ENCODE measurements around the gene COMMD1. TPM values are rescaled to one million over a fixed set of nuclear protein-coding genes. Genes with fewer than 3 reads are reported as not detected.

COMMD1 gene
- total RNA-seq, 1 donor from 2014 or later, result 43.0 TPM

DNA sequence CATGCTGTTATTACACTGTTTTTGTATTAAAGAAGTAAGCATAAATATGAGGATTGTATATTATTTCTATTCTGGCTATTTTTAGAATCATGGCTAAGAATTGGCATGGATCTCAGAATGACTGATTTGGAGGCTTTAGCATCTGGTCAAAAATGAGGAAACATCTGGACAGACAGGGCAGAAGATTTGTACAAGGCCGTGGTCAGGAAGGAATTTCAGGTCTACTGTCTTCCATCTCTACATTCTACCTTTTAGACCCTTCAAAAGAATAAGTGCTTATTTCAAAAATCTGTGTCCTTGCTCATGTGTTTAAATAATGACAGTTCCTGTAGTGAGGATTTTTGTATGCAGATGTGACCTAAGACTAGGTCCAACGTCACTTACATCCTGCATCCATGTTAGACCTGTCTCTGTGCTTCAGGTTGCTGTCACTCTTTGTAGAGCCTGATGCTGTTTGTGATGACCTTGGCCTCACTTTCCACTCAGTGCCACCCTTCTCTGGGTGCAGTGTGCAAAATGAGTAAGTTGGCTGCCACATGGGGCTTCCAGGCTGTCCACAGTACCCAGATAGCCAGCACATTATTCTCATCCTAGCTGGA lies 235.8 kb downstream of the COMMD1 start:
- Histone ChIP-seq H3K36me3 (no peaks in the 10 kb centered on the region), H3K27ac (no peak overlapping the region), H3K4me1 (no peaks in the 10 kb centered on the region), H3K9me3 (no peaks in the 10 kb centered on the region), H3K4me3 (no peak overlapping the region), H3K27me3 (no peaks in the 10 kb centered on the region)
- intact Hi-C loops (cut with DNase I), result no loop called here
- TF ChIP-seq, protein P1, sequence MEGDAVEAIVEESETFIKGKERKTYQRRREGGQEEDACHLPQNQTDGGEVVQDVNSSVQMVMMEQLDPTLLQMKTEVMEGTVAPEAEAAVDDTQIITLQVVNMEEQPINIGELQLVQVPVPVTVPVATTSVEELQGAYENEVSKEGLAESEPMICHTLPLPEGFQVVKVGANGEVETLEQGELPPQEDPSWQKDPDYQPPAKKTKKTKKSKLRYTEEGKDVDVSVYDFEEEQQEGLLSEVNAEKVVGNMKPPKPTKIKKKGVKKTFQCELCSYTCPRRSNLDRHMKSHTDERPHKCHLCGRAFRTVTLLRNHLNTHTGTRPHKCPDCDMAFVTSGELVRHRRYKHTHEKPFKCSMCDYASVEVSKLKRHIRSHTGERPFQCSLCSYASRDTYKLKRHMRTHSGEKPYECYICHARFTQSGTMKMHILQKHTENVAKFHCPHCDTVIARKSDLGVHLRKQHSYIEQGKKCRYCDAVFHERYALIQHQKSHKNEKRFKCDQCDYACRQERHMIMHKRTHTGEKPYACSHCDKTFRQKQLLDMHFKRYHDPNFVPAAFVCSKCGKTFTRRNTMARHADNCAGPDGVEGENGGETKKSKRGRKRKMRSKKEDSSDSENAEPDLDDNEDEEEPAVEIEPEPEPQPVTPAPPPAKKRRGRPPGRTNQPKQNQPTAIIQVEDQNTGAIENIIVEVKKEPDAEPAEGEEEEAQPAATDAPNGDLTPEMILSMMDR (IDR thresholded peaks at IDR 0.05), result no peak
- TF ChIP-seq POLR2AphosphoS5 (IDR thresholded peaks at IDR 0.05; ENCODE audit: insufficient read depth in 1 of 2, low read depth in 1 of 2) (no peak), POLR2A (IDR thresholded peaks at IDR 0.05) (no peak)
- no peak for DNase-seq (ENCODE audit: extremely low spot score in 2 of 2)

DNA sequence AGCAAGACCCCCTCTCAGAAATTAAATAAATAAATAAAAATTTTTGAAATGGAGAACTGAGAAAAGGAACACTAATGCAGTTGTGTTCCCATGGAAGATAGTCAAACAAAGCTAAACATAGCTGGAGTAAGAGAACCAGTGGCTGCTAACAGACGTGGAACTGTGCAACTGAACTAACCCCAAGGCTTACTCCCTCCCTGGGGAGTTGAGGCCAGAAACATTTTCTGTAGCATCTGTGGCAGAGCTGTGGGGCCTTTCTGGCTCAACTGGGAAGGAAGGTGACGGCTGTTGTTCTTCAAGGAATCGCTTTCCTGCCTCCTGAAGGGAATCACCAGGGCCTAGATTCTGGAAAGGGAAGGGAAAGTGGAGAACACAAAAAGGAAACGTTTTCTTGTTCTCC lies 236.6 kb downstream of the COMMD1 start:
- intact Hi-C loops (cut with DNase I), result no loop called here
- Histone ChIP-seq H3K9me3 (no peaks in the 10 kb centered on the region), H3K4me1 (no peaks in the 10 kb centered on the region), H3K27ac (no peak overlapping the region), H3K36me3 (no peaks in the 10 kb centered on the region), H3K4me3 (no peak overlapping the region), H3K27me3 (no peaks in the 10 kb centered on the region)
- no peak for DNase-seq (ENCODE audit: extremely low spot score in 2 of 2)
- TF ChIP-seq POLR2AphosphoS5 (IDR thresholded peaks at IDR 0.05; ENCODE audit: insufficient read depth in 1 of 2, low read depth in 1 of 2) (no peak), POLR2A (IDR thresholded peaks at IDR 0.05) (no peak)
- TF ChIP-seq, protein P1 (IDR thresholded peaks at IDR 0.05), result no peak

DNA sequence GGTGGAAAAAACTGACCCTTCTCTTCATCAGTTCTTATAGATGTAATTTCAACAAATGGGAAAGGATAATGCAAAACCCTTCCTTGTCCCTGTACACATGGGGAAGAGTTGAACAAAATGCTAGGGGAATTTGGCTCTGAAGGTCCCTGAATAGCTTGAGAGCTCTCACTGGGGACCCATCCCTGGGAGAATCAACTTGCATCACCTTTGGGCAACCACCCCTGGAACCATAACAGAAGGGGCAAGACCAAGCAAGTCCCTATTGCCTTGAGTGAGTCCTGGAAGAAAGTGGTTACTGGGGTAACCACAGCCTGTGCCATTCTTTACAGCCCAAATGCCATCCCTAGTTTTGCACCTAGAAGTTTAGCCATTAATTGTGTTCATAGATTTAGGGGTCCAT lies 238.2 kb downstream of the COMMD1 start:
- TF ChIP-seq POLR2AphosphoS5 (IDR thresholded peaks at IDR 0.05; ENCODE audit: insufficient read depth in 1 of 2, low read depth in 1 of 2) (no peak), POLR2A (IDR thresholded peaks at IDR 0.05) (no peak)
- TF ChIP-seq, protein P1 (IDR thresholded peaks at IDR 0.05), result no peak

DNA sequence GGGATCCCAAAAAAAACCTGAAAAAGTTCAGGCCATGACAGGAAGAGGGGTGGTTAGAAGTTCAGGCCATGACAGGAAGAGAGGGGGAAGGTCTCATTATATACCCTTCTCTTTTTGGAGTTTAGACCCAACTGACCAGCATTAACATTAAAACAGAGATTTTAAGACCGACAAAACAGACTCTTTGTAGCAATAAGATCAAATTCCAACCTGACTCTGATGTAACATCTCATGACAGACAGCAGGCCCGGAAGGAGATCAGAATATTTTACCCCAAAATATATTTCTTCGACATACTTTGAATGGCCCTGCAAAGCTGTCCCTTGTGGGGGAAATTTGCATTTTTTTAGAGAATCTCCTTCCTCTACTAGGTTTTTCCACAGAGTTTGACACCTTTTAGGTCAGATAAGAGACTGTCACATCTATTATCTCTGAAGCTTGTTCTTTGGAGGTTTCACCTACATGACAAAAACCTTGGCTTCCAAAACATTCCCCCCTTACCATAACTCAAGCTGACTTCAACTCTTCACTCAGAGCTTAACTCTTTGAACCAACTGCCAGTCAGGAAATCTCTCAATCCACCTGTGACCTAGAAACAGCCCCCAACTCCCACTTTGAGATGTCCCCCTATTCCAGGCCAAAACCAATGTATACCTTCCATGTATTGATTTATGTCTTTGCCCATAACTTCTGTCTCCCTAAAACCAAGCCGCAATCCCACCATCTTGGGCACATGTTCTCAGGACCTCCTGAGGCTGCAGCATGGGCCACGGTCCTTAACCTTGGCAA lies 239.4 kb downstream of the COMMD1 start:
- Histone ChIP-seq H3K36me3 (no peaks in the 10 kb centered on the region), H3K27me3 (no peaks in the 10 kb centered on the region), H3K4me1 (peaks cover 3% of the 10 kb centered on the region), H3K27ac (no peak overlapping the region), H3K4me3 (no peak overlapping the region), H3K9me3 (no peaks in the 10 kb centered on the region)
- TF ChIP-seq, protein P1 (IDR thresholded peaks at IDR 0.05), result no peak
- TF ChIP-seq POLR2A (IDR thresholded peaks at IDR 0.05) (no peak), POLR2AphosphoS5 (IDR thresholded peaks at IDR 0.05; ENCODE audit: insufficient read depth in 1 of 2, low read depth in 1 of 2) (no peak)
- intact Hi-C loops (cut with DNase I), result no loop called here
- DNase-seq (ENCODE audit: extremely low spot score in 2 of 2), result no peak

More for the DNA sequence above, 238.2 kb downstream of the COMMD1 start:
- Histone ChIP-seq H3K27me3 (no peaks in the 10 kb centered on the region), H3K4me3 (no peak overlapping the region), H3K36me3 (no peaks in the 10 kb centered on the region), H3K4me1 (no peaks in the 10 kb centered on the region), H3K9me3 (no peaks in the 10 kb centered on the region), H3K27ac (no peak overlapping the region)
- DNase-seq (ENCODE audit: extremely low spot score in 2 of 2), result no peak
- intact Hi-C loops (cut with DNase I), result no loop called here

Data from vagina (tissue), 2 donors.